M059J (cell line): ENCODE data around the gene KRTAP4-4. TPM values are rescaled to one million over a fixed set of nuclear protein-coding genes. Genes with fewer than 3 reads are reported as not detected.

Experiments
- DNase-seq: peaks from one replicate; pipeline ENCODE4 v3.0.0-alpha.2; 2012; ENCODE audit warnings: low read depth
- total RNA-seq: library from RNA; depleted of rRNA; stranded (reverse); fragments of >200 nt; shearing (Covaris generic); gene quantifications from 2 replicates; pipeline ENCODE4 v1.2.3, GENCODE V29; 2014; rRNA removed

KRTAP4-4 gene
- total RNA-seq, 1 experiment from 2014 or later: not detected

DNA sequence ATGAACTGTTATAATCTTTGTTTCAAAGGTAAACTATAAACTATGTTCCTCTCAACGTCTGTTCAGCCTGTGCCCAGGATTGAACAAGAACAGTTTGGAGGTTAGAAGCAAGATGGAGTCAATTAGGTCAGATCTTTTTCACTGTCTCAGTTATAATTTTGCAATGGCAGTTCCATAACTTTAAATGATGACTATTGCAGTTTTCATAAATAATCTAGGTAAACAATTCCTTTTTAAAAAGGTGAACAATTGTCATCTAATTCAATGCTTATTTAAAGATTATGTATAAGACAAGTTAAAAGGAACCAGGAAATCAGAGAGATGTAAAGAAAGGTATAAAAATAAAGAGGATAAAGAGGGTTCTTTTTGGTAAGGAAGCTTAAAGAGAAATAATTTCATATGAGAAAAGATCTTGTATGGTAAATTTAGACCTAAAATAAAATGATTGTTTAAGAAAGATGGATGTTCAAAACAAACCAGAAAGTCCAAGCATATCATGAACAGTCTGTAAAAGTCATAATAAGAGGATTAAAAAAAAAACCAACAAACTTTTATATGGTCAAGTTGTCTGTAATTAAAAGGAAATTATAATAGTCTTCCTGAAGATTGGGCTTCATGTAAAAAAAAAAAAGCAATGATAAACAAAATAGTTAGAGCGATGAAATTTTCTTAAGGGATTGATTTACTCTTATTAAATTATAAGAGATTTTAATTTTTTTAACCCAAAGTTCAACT, 49.2 kb downstream of the KRTAP4-4 start:
- DNase-seq: no peak

Other genes with a start within 250 kb of the KRTAP4-4 start
- not detected in 2 replicates for gene KRT23, start 223.1 kb downstream of the KRTAP4-4 start, total RNA-seq
- gene KRT39, start 193.8 kb downstream of the KRTAP4-4 start, total RNA-seq: 0.20 TPM in 1 of 2 replicates, not detected in the other
- not detected in 2 replicates for gene KRT40, start 176.4 kb downstream of the KRTAP4-4 start, total RNA-seq
- 0.22 TPM in 1 of 2 replicates, not detected in the other for gene KRTAP3-3, start 166.6 kb downstream of the KRTAP4-4 start, total RNA-seq
- not detected in 2 replicates for gene KRTAP3-2, start 160.8 kb downstream of the KRTAP4-4 start, total RNA-seq
- gene KRTAP3-1, start 151.6 kb downstream of the KRTAP4-4 start, total RNA-seq: 0.64 and 0.71 TPM in 2 replicates
- 3.2 and 5.7 TPM in 2 replicates for gene KRTAP1-5, start 133.5 kb downstream of the KRTAP4-4 start, total RNA-seq
- gene KRTAP1-4, start 130.6 kb downstream of the KRTAP4-4 start, total RNA-seq: not detected in 2 replicates
- gene KRTAP1-3, start 125.9 kb downstream of the KRTAP4-4 start, total RNA-seq: not detected in 2 replicates
- gene KRTAP1-1, start 119.3 kb downstream of the KRTAP4-4 start, total RNA-seq: not detected in 2 replicates
- not detected in 2 replicates for gene KRTAP2-1, start 113.4 kb downstream of the KRTAP4-4 start, total RNA-seq
- not detected in 2 replicates for gene KRTAP2-2, start 105.5 kb downstream of the KRTAP4-4 start, total RNA-seq
- 0.34 and 3.2 TPM in 2 replicates for gene KRTAP2-3, start 100.6 kb downstream of the KRTAP4-4 start, total RNA-seq
- gene KRTAP2-4, start 94.9 kb downstream of the KRTAP4-4 start, total RNA-seq: not detected in 2 replicates
- gene KRTAP4-7, start 76.6 kb downstream of the KRTAP4-4 start, total RNA-seq: not detected in 2 replicates
- gene KRTAP4-8, start 62.6 kb downstream of the KRTAP4-4 start, total RNA-seq: 0.10 TPM in 1 of 2 replicates, not detected in the other
- gene KRTAP4-16, start 58.5 kb downstream of the KRTAP4-4 start, total RNA-seq: not detected in 2 replicates
- gene KRTAP4-9, start 55.4 kb downstream of the KRTAP4-4 start, total RNA-seq: not detected in 2 replicates
- gene KRTAP4-11, start 42.4 kb downstream of the KRTAP4-4 start, total RNA-seq: not detected in 2 replicates
- gene KRTAP4-12, start 36.6 kb downstream of the KRTAP4-4 start, total RNA-seq: not detected in 2 replicates
- not detected in 2 replicates for gene KRTAP4-6, start 20.2 kb downstream of the KRTAP4-4 start, total RNA-seq
- gene KRTAP4-5, start 10.9 kb downstream of the KRTAP4-4 start, total RNA-seq: not detected in 2 replicates
- gene KRTAP4-3, start 7.5 kb upstream of the KRTAP4-4 start, total RNA-seq: not detected in 2 replicates
- not detected in 2 replicates for gene KRTAP4-2, start 17.5 kb upstream of the KRTAP4-4 start, total RNA-seq
- not detected in 2 replicates for gene KRTAP4-1, start 24.2 kb upstream of the KRTAP4-4 start, total RNA-seq
- not detected in 2 replicates for gene KRTAP9-1, start 29.1 kb upstream of the KRTAP4-4 start, total RNA-seq
- gene KRTAP9-2, start 65.9 kb upstream of the KRTAP4-4 start, total RNA-seq: not detected in 2 replicates
- gene KRTAP9-3, start 71.7 kb upstream of the KRTAP4-4 start, total RNA-seq: not detected in 2 replicates
- gene KRTAP9-8, start 77.3 kb upstream of the KRTAP4-4 start, total RNA-seq: not detected in 2 replicates
- gene KRTAP9-4, start 88.9 kb upstream of the KRTAP4-4 start, total RNA-seq: not detected in 2 replicates
- not detected in 2 replicates for gene KRTAP9-9, start 94.6 kb upstream of the KRTAP4-4 start, total RNA-seq
- gene KRTAP9-6, start 104.6 kb upstream of the KRTAP4-4 start, total RNA-seq: not detected in 2 replicates
- gene KRTAP9-7, start 115.0 kb upstream of the KRTAP4-4 start, total RNA-seq: not detected in 2 replicates
- not detected in 2 replicates for gene KRTAP29-1, start 142.1 kb upstream of the KRTAP4-4 start, total RNA-seq
- gene KRTAP16-1, start 148.6 kb upstream of the KRTAP4-4 start, total RNA-seq: not detected in 2 replicates
- gene KRTAP17-1, start 155.0 kb upstream of the KRTAP4-4 start, total RNA-seq: not detected in 2 replicates
- 0.17 TPM in 1 of 2 replicates, not detected in the other for gene KRT33A, start 190.1 kb upstream of the KRTAP4-4 start, total RNA-seq
- gene KRT33B, start 209.1 kb upstream of the KRTAP4-4 start, total RNA-seq: 1.3 TPM in 1 of 2 replicates, not detected in the other
- gene KRT34, start 221.6 kb upstream of the KRTAP4-4 start, total RNA-seq: 6.7 and 7.6 TPM in 2 replicates
- gene KRT31, start 236.9 kb upstream of the KRTAP4-4 start, total RNA-seq: not detected in 2 replicates